Measurements from ENCODE around the gene SLC2A3.
"Not testable (repeated sequence)": the region's sequence is repeated elsewhere in the genome, so short reads cannot be mapped to it uniquely, and the experiment has no call there.

DNA sequence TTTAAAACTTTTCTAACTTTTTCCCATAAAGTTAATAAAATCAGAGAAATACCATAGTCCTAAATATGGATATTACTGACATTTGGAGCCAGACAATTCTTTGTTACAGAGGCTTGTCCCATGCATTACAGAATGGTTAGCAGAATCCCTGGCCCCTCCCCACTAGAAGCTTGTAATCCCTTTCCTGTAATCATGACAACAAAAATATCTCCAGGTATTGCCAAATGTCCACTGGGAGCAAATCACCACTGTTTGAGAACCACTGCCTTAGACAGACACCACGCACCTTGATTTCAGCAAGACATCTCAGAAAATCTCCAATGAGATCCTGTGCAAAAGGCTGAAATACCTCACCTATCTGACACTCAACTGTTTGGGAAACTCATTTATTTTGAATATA lies 47.5 kb upstream of the SLC2A3 start:
- TF ChIP-seq, protein P1, sequence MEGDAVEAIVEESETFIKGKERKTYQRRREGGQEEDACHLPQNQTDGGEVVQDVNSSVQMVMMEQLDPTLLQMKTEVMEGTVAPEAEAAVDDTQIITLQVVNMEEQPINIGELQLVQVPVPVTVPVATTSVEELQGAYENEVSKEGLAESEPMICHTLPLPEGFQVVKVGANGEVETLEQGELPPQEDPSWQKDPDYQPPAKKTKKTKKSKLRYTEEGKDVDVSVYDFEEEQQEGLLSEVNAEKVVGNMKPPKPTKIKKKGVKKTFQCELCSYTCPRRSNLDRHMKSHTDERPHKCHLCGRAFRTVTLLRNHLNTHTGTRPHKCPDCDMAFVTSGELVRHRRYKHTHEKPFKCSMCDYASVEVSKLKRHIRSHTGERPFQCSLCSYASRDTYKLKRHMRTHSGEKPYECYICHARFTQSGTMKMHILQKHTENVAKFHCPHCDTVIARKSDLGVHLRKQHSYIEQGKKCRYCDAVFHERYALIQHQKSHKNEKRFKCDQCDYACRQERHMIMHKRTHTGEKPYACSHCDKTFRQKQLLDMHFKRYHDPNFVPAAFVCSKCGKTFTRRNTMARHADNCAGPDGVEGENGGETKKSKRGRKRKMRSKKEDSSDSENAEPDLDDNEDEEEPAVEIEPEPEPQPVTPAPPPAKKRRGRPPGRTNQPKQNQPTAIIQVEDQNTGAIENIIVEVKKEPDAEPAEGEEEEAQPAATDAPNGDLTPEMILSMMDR (IDR thresholded peaks at IDR 0.05; ENCODE audit: insufficient read depth, low read length): not testable (repeated sequence)
- TF ChIP-seq SPI1 (IDR thresholded peaks at IDR 0.05; ENCODE audit: borderline replicate concordance, low read depth); POLR2AphosphoS5 (IDR thresholded peaks at IDR 0.05; ENCODE audit: low read depth); GABPA (IDR thresholded peaks at IDR 0.05; ENCODE audit: low read depth): not testable (repeated sequence)

Measured in HL-60 (cell line).